T-helper 2 cell (primary cell): Measurements from ENCODE around the gene LRP1B.

Source experiments
- DNase-seq, 5 experiments: peaks; one replicate each; pipeline versions ENCODE4 v3.0.0 to v3.0.0-alpha.2; 2012 to 2022

LRP1B gene

GRCh38 chr2:140273408-140273807, 1857.4 kb downstream of the LRP1B start:
- DNase-seq: no peak

- no peak for DNase-seq
These were observed 1860.6 kb downstream of the LRP1B start for GRCh38 chr2:140270224-140270623.

DNA sequence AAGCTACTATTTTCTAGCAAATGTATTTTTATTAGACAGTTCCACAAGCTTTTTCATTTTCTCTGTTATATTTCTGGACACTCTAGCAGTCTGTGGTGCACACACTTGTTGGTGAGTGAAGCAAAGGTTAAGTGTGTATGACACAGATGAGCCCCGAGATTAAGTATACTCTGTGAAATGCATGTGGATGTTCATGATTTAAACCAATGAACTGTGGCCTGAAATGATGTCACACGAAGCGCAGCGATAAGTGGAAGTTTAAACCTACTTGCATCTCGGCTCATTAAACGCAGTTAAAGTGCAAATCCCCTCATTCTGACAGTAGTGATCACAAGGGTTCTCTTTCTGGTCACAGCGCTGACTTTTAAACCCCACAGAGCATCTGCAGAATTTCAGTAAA, 1861.8 kb downstream of the LRP1B start:
- DNase-seq: no peak

- DNase-seq: no peak
These were observed 1867.9 kb downstream of the LRP1B start for GRCh38 chr2:140262908-140263307.

GRCh38 chr2:140257692-140258300, 1873.0 kb downstream of the LRP1B start:
- DNase-seq: no peak

DNA sequence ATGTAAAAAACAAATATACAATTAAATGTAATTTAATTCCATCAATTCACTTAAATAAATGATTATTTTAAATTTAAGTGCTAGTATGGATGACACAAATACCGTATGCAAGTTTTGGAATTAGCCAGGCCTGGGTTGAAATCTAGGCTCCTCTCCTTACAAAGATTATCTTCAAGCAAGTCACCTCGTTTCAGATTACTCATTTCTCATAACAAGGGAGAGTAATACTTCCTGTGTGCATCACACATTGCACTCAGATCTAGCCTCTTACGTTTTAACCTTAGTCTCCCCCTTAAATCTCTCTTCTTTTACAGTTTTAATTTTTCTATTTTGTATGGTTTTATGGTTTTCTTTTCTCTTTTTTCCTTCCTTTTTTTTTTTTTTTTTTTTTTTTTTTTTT, 1874.7 kb downstream of the LRP1B start:
- DNase-seq: peak in 1 of 5 experiments; percentile 6

GRCh38 chr2:140249821-140250220, 1881.0 kb downstream of the LRP1B start:
- no peak for DNase-seq

GRCh38 chr2:140248623-140249022, 1882.2 kb downstream of the LRP1B start:
- DNase-seq: no peak

- DNase-seq: no peak
These were observed 1883.2 kb downstream of the LRP1B start for GRCh38 chr2:140247451-140248195.

- no peak for DNase-seq
These were observed 1883.9 kb downstream of the LRP1B start for GRCh38 chr2:140246957-140247356.

GRCh38 chr2:140246058-140246457, 1884.8 kb downstream of the LRP1B start:
- DNase-seq: no peak

DNA sequence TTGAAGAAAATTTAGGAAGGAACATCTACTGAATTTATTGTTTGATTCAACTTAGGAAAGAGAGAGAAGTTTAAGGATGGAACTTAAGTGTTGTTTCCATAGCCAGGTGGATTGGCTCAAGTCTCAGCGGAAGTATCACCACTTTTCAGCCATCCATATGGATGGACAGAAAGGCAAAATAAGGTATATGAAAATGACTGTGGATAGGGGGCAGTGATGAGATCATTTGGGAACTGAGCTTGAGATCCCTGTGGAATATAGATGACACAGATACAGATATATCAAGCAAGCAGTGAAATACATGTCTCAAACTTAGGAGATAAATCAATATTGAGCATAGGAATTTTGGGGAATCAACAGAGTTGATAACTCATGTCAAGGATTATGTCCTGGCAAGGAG, 1887.9 kb downstream of the LRP1B start:
- DNase-seq: no peak

- DNase-seq: no peak
These were observed 1896.7 kb downstream of the LRP1B start for GRCh38 chr2:140234116-140234515.

- no peak for DNase-seq
These were observed 1919.9 kb downstream of the LRP1B start for GRCh38 chr2:140210963-140211362.

GRCh38 chr2:140205093-140205492, 1925.7 kb downstream of the LRP1B start:
- DNase-seq: no peak

- DNase-seq: no peak
These were observed 1927.5 kb downstream of the LRP1B start for GRCh38 chr2:140203347-140203746.

DNA sequence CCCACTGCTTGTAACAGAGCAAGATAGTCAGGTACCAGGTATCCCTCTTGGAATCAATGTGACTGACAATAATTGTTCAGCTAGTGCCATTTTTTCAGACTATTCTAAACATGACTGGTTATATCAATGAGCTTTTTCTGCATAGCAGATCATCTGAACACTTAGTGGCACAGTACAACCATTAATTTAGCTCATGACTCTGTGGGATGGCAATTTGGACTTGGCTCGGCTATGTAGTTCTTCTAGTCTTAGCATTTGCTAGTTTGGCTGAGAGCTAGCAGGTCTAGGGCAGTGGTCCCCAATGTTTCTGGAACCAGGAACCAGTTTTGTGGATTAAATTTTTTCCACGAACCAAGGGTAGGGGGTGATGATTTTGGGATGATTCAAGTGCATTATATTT, 1929.2 kb downstream of the LRP1B start:
- DNase-seq: no peak

DNA sequence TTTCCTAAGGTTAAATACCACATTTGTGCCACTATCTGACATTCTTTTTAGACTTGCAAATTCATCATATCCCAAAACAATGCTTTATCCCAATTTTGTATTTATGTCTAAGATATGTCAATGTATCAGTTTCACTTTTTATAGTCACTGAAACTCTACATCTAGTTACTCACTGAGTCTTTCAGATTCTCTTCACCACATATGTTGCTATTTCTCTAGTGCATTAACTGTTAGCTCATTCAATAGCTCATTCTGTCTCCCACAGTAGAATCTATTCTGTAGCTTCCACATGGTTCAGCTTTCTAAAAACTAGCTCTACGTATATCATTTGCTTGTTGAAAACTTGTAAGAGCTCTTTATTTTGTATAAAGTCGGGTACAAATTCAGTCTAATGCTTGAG, 1930.1 kb downstream of the LRP1B start:
- no peak for DNase-seq

- no peak for DNase-seq
These were observed 1930.5 kb downstream of the LRP1B start for GRCh38 chr2:140200307-140200706.

GRCh38 chr2:140199312-140199711, 1931.5 kb downstream of the LRP1B start:
- no peak for DNase-seq

GRCh38 chr2:140187086-140187485, 1943.7 kb downstream of the LRP1B start:
- no peak for DNase-seq

- no peak for DNase-seq
These were observed 1944.5 kb downstream of the LRP1B start for GRCh38 chr2:140186313-140186712.

GRCh38 chr2:140185076-140185475, 1945.7 kb downstream of the LRP1B start:
- DNase-seq: no peak

DNA sequence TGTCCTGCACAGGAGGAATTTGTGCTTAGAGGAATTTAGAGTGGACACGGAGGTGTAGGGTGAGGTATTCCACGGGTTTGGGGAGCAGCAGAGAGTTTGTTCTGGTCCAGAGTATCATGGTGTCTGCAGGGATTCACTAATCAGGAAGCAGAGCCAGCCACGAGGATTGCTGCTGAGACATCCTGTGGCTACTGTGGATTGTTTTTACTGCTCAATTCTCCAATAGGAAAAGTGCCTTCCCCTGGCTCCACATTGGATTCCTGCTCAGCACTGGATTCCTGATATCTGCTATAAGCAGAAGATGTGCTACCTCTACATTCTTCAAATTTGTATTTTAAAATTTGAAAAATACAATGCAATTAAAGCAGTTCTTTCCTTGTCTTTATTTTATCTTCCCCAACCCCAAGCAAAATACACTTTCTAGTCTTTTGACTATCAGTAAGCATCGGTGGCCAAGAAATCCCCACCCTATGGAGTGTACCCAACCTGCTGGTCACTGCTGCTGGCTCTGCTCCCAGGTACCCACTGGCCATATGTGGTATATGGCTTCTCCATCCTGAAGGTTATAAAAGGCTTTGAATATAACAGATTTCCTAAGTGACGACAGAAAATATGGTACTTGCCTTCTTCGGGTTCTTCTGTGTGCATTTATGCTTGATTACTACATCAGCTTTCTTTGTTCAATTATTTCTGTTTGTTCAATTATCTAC, 1947.6 kb downstream of the LRP1B start:
- DNase-seq: no peak
